Lung (tissue), 12 donors: Measurements from ENCODE around the gene CD200R1. TPM values are rescaled to one million over a fixed set of nuclear protein-coding genes. Genes with fewer than 3 reads are reported as not detected.

Experiments used
- ATAC-seq: fragments of 200-7000 bp; cut with Tn5 transposase; one replicate; pipeline ENCODE4 v1.9.1; 2020; ENCODE audit warnings: moderate number of reproducible peaks; ENCODE audit not compliant: insufficient read depth, low FRiP score
- DNase-seq, 3 donors: peaks; one replicate each; pipeline ENCODE4 v3.0.0-alpha.2; 2013 to 2017
- H3K27ac ChIP-seq, 2 donors: one replicate each; pipeline ENCODE4 v1.5.1; 2013; ENCODE audit warnings: mild to moderate bottlenecking in 2 of 2, moderate library complexity in 2 of 2, control low read depth in 1 of 2, inconsistent platforms in 1 of 2, low read depth in 1 of 2, low read length in 1 of 2
- H3K27me3 ChIP-seq, 3 donors: one replicate each; pipeline ENCODE4 v1.5.1; 2013; ENCODE audit warnings: low read length in 2 of 3; ENCODE audit not compliant: control insufficient read depth in 3 of 3, insufficient read depth in 3 of 3
- H3K36me3 ChIP-seq, 4 donors: one replicate each; pipeline ENCODE4 v1.5.1; 2013; ENCODE audit warnings: low read length in 4 of 4, mild to moderate bottlenecking in 1 of 4, moderate library complexity in 1 of 4; ENCODE audit not compliant: control insufficient read depth in 4 of 4, insufficient read depth in 4 of 4
- H3K4me1 ChIP-seq, 5 donors: one replicate each; pipeline ENCODE4 v1.5.1; 2013; ENCODE audit warnings: low read length in 5 of 5, mild to moderate bottlenecking in 2 of 5, moderate library complexity in 1 of 5; ENCODE audit not compliant: control insufficient read depth in 5 of 5, insufficient read depth in 5 of 5
- H3K4me3 ChIP-seq: one replicate; pipeline ENCODE4 v1.5.1; 2013; ENCODE audit warnings: mild to moderate bottlenecking, control low read depth, moderate library complexity
- H3K9ac ChIP-seq, 2 donors: one replicate each; pipeline ENCODE4 v1.5.1; 2013; ENCODE audit warnings: low read length in 2 of 2, control low read depth in 1 of 2; ENCODE audit not compliant: insufficient read depth in 1 of 2
- H3K9me3 ChIP-seq, 4 donors: one replicate each; pipeline ENCODE4 v1.5.1; 2013; ENCODE audit warnings: low read length in 3 of 4, mild to moderate bottlenecking in 1 of 4, moderate library complexity in 1 of 4; ENCODE audit not compliant: control insufficient read depth in 4 of 4, insufficient read depth in 3 of 4
- WGBS, 2 donors: extraction: QIAGEN DNeasy Blood & Tissue Kit; methylation state at CpG; one replicate each; pipeline ENCODE4 v1.1.7; 2013; 5-methylcytosine and 5-hydroxymethylcytosine counted together
- polyA plus RNA-seq, 2 donors: library from polyadenylated mRNA; stranded (reverse); fragments of 200-250 nt; gene quantifications; one replicate each; pipeline ENCODE4 v1.2.1, GENCODE V29; 2013
- total RNA-seq, 2 donors: library from RNA; depleted of rRNA in 1 of 2; stranded (reverse); fragments of >200 nt in 1 of 2; gene quantifications; one replicate each; pipeline ENCODE4 v1.2.1, GENCODE V29; 2014 to 2021
- TF ChIP-seq, protein P1 (sequence below): IDR thresholded peaks from 2 replicates; pipeline ENCODE4 v1.5.1; 2012; ENCODE audit warnings: mild to moderate bottlenecking; ENCODE audit errors: control extremely low read depth, extremely low read depth
- donor health status: control.
- donor health status: control.
- donor health status: Bipolar disorder and iron deficiency.
- donor health status: healthy.
- donor health status: DM: yes; HTN: yes; CAD: no.

The CD200R1 gene
- total and polyA plus RNA-seq, 4 donors: 0.22 to 2.2 (median 0.58) TPM

DNA sequence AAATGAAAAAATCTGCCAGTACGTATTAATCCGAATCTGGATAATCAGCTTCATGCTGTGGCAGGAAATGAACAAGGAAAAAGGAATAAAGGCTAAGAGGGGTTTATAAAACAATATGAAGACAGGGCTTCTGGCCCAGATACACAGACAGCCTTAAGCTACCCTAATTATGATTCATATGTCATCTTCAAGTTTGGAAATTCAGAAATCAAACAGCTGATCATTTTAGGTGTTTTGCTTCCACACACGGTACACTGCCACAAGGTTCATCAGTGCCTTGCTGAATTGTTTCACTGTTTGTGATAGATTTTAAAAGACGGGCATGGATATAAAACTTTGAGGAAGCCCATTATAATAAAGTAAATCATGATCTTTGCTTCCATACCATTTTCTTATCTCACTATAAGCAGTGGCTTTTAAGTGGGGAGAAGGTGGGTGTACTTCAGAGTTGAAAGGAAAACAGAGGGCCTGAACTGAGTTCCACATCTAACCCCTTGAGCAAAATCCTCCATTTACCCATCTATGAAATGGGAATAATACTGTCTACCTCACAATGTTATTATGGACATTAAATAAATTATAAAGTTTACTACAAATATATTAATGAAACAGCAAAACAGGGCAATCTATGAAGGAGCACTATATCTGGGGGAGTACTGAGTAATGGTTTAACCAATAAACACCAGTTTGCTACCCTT is 31.6 kb upstream of the CD200R1 start:
- peaks cover 20 to 41% (median 28%) of the 10 kb centered on the region in 4 donors for H3K36me3 ChIP-seq

DNA sequence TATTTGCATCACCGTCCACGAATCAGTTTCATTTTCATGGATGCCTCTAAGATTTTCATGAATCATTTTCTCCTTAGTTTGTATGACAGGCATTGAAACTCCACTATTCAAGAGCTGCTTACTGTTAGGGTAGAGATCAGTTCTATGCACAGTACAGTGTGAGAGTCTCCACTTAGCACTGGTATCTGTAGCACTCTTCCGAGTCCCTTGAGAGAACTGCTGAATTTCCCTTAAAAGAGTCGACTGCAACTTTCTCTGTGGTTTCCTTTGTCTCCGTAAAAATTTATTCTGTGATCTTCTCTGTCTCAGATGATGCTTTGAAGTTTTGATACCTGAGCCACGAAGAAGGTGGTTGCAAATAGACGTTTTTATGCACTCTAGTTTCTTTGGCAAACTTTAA is 30.7 kb upstream of the CD200R1 start:
- H3K36me3 ChIP-seq: peaks cover 20 to 48% (median 29%) of the 10 kb centered on the region in 4 donors
- DNase-seq (no peak), ATAC-seq (no peak)

More for the DNA sequence above, 31.6 kb upstream of the CD200R1 start:
- Histone ChIP-seq H3K4me3 (no peak overlapping the region), H3K27me3 (no peaks in the 10 kb centered on the region), H3K9ac (no peak overlapping the region), H3K27ac (no peak overlapping the region), H3K4me1 (no peaks in the 10 kb centered on the region), H3K9me3 (no peaks in the 10 kb centered on the region)
- WGBS, 2 donors: 89 to 95% methylated on average over 4 of the region's 4 CpGs
- DNase-seq (no peak), ATAC-seq (no peak)
- TF ChIP-seq, protein P1, sequence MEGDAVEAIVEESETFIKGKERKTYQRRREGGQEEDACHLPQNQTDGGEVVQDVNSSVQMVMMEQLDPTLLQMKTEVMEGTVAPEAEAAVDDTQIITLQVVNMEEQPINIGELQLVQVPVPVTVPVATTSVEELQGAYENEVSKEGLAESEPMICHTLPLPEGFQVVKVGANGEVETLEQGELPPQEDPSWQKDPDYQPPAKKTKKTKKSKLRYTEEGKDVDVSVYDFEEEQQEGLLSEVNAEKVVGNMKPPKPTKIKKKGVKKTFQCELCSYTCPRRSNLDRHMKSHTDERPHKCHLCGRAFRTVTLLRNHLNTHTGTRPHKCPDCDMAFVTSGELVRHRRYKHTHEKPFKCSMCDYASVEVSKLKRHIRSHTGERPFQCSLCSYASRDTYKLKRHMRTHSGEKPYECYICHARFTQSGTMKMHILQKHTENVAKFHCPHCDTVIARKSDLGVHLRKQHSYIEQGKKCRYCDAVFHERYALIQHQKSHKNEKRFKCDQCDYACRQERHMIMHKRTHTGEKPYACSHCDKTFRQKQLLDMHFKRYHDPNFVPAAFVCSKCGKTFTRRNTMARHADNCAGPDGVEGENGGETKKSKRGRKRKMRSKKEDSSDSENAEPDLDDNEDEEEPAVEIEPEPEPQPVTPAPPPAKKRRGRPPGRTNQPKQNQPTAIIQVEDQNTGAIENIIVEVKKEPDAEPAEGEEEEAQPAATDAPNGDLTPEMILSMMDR: no peak

DNA sequence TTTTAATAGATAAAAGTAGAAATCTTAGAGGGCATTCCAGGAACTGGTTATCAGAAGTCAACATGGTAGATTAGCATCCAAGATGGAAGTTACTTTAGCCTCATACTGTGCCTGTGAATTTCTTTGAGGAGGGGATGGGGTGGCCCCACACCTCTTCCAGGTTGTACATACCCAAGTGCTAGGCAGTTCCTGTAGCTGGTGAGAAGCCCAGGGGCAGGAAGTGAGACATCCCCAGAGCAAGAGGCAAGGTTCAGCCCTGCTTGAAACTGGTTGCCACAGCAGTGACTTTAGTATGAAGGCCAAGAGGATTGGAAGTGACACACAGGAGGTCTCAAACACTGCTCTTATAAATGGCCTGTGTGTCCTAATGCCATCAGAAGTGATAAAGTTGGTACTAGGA is 27.8 kb upstream of the CD200R1 start:
- no peak overlapping the region for H3K27ac ChIP-seq
- TF ChIP-seq, protein P1: no peak
- no peak for DNase-seq

More for the DNA sequence above, 30.7 kb upstream of the CD200R1 start:
- Histone ChIP-seq H3K4me1 (no peaks in the 10 kb centered on the region), H3K9me3 (no peaks in the 10 kb centered on the region), H3K9ac (no peak overlapping the region), H3K4me3 (no peak overlapping the region), H3K27ac (no peak overlapping the region), H3K27me3 (no peaks in the 10 kb centered on the region)
- 84% methylated on average over 7 of the region's 7 CpGs for WGBS, 2 donors
- TF ChIP-seq, protein P1: no peak

DNA sequence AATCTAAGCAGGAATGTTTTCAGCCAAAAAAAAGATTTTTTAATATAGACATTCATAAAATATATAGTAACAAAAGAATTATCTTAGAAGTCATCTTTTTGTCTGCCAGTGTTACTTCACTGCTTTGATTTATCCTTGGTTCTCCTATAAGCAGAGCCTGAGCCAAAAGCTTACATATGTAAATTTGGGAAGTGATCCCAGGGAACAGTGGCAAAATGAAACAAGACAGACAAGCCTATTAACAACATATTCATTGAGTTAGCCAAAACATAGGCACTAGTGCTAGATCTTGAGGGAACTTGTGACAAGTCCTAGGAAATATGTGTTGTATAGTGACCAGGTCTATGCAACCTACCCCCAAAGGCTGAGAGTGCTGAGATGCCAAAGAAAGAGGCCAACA is 27.1 kb upstream of the CD200R1 start:
- Histone ChIP-seq H3K36me3 (peaks cover 17 to 38% (median 31%) of the 10 kb centered on the region in 4 donors), H3K27ac (no peak overlapping the region), H3K4me1 (no peaks in the 10 kb centered on the region), H3K9ac (no peak overlapping the region), H3K9me3 (no peaks in the 10 kb centered on the region), H3K27me3 (no peaks in the 10 kb centered on the region), H3K4me3 (no peak overlapping the region)
- ATAC-seq (no peak), DNase-seq (no peak)
- TF ChIP-seq, protein P1: no peak

More for the DNA sequence above, 27.8 kb upstream of the CD200R1 start:
- no peak for ATAC-seq
- Histone ChIP-seq H3K9me3 (no peaks in the 10 kb centered on the region), H3K27me3 (no peaks in the 10 kb centered on the region), H3K9ac (no peak overlapping the region), H3K4me1 (no peaks in the 10 kb centered on the region), H3K36me3 (peaks cover 19 to 39% (median 36%) of the 10 kb centered on the region in 4 donors), H3K4me3 (no peak overlapping the region)
